IMR-90 (cell line): ENCODE measurements around the gene PLEKHA8. TPM values are rescaled to one million over a fixed set of nuclear protein-coding genes. Genes with fewer than 3 reads are reported as not detected.
A peak's percentile ranks its signal among the peaks of the same experiment; 100 is the strongest.

Experiments used
- ATAC-seq: fragments of 200-7000 bp; cut with Tn5 transposase; 2 replicates; pipeline ENCODE4 v1.9.1; 2020; ENCODE audit warnings: low read depth, mild to moderate bottlenecking, moderate library complexity
- BruUV-seq: library from RNA; stranded (reverse); fragments of 400-500 nt; replicated peaks from 2 replicates; lab custom pipeline; 2021; lab: Mats Ljungman, UMichigan
- CTCF ChIA-PET: fragments of 300-600 bp; formaldehyde crosslinking; extraction: SDS; loops from one replicate; lab custom pipeline; 2021; ENCODE audit warnings: antibody characterized with exemption; lab: Yijun Ruan, JAX
- POLR2A ChIA-PET: fragments of 300-600 bp; sonication (Branson Sonifier 250); formaldehyde crosslinking; loops from one replicate; lab custom pipeline; 2022; ENCODE audit warnings: antibody characterized with exemption; ENCODE audit not compliant: unreplicated experiment; lab: Charles Lee
- DNase-seq: peaks from one replicate; pipeline ENCODE4 v3.0.0; 2013
- H2AFZ ChIP-seq: replicated peaks from 2 replicates; pipeline ENCODE3; 2013; ENCODE audit warnings: low read length, mild to moderate bottlenecking; ENCODE audit not compliant: poor library complexity
- H2AK5ac ChIP-seq: 2 replicates; pipeline ENCODE4 v1.6.1; 2013; ENCODE audit warnings: low read depth, low read length, inconsistent platforms
- H2AK9ac ChIP-seq: replicated peaks from 2 replicates; pipeline ENCODE3; 2013; ENCODE audit warnings: mild to moderate bottlenecking, low read depth, low read length, moderate library complexity; ENCODE audit not compliant: poor library complexity
- H2BK120ac ChIP-seq: 2 replicates; pipeline ENCODE4 v1.6.1; 2013; ENCODE audit warnings: low read depth, low read length, inconsistent platforms
- H2BK15ac ChIP-seq: 3 replicates; pipeline ENCODE4 v1.6.1; 2013; ENCODE audit warnings: low read depth, low read length, inconsistent platforms
- H2BK20ac ChIP-seq: 2 replicates; pipeline ENCODE4 v1.6.1; 2013; ENCODE audit warnings: low read depth, mild to moderate bottlenecking, inconsistent platforms, low read length, moderate library complexity
- H2BK5ac ChIP-seq: 2 replicates; pipeline ENCODE4 v1.6.1; 2013; ENCODE audit warnings: mild to moderate bottlenecking, low read depth, low read length, inconsistent platforms; ENCODE audit not compliant: poor library complexity, severe bottlenecking
- H3K14ac ChIP-seq: replicated peaks from 2 replicates; pipeline ENCODE4 v1.6.1; 2013; ENCODE audit warnings: low read depth, low read length, inconsistent platforms
- H3K18ac ChIP-seq: 2 replicates; pipeline ENCODE4 v1.6.1; 2013; ENCODE audit warnings: low read depth, low read length, control low read depth
- H3K23ac ChIP-seq: 2 replicates; pipeline ENCODE4 v1.6.1; 2013; ENCODE audit warnings: low read depth, low read length, inconsistent platforms
- H3K27ac ChIP-seq: 2 replicates; pipeline ENCODE4 v1.5.1; 2013; ENCODE audit warnings: mild to moderate bottlenecking, control low read depth, low read length; ENCODE audit not compliant: insufficient read depth
- H3K27me3 ChIP-seq: 2 replicates; pipeline ENCODE4 v1.6.1; 2013; ENCODE audit warnings: low read length; ENCODE audit not compliant: control insufficient read depth, insufficient read depth
- H3K36me3 ChIP-seq: 2 replicates; pipeline ENCODE4 v1.6.1; 2013; ENCODE audit warnings: low read length, mixed read lengths; ENCODE audit not compliant: control insufficient read depth, insufficient read depth
- H3K4ac ChIP-seq: 2 replicates; pipeline ENCODE4 v1.6.1; 2013; ENCODE audit warnings: low read depth, low read length, inconsistent platforms
- H3K4me1 ChIP-seq: 2 replicates; pipeline ENCODE4 v1.6.1; 2013; ENCODE audit warnings: low read length, mixed read lengths; ENCODE audit not compliant: control insufficient read depth, insufficient read depth
- H3K4me2 ChIP-seq: 2 replicates; pipeline ENCODE4 v1.6.1; 2013; ENCODE audit warnings: low read depth, mild to moderate bottlenecking, control low read depth, low read length, moderate library complexity
- H3K4me3 ChIP-seq: 2 replicates; pipeline ENCODE4 v1.5.1; 2013; ENCODE audit warnings: low read depth, mild to moderate bottlenecking, control low read depth, low read length, moderate library complexity; ENCODE audit not compliant: insufficient read depth
- H3K56ac ChIP-seq: 2 replicates; pipeline ENCODE4 v1.6.1; 2013; ENCODE audit warnings: low read length, inconsistent platforms; ENCODE audit not compliant: insufficient read depth; ENCODE audit errors: extremely low read depth
- H3K79me1 ChIP-seq, 2 experiments: 2 replicates each; pipeline ENCODE4 v1.6.1; 2013; ENCODE audit warnings: low read length in 2 of 2, inconsistent platforms in 1 of 2, low read depth in 1 of 2
- H3K9ac ChIP-seq: 2 replicates; pipeline ENCODE4 v1.6.1; 2013; ENCODE audit warnings: low read depth, low read length, control low read depth
- H3K9me1 ChIP-seq: 2 replicates; pipeline ENCODE4 v1.6.1; 2013; ENCODE audit warnings: low read length, inconsistent platforms; ENCODE audit not compliant: insufficient read depth
- H3K9me3 ChIP-seq: 2 replicates; pipeline ENCODE4 v1.6.1; 2013; ENCODE audit warnings: low read length; ENCODE audit not compliant: control insufficient read depth, insufficient read depth
- H4K20me1 ChIP-seq: 2 replicates; pipeline ENCODE4 v1.6.1; 2013; ENCODE audit warnings: low read length, inconsistent platforms; ENCODE audit not compliant: insufficient read depth
- H4K5ac ChIP-seq: 2 replicates; pipeline ENCODE4 v1.6.1; 2013; ENCODE audit warnings: mild to moderate bottlenecking, low read depth, low read length, control low read depth
- H4K8ac ChIP-seq, 2 experiments: 2 replicates each; pipeline ENCODE4 v1.6.1; 2013; ENCODE audit warnings: low read depth in 2 of 2, low read length in 2 of 2, control low read depth in 1 of 2, inconsistent platforms in 1 of 2
- H4K91ac ChIP-seq: 2 replicates; pipeline ENCODE4 v1.6.1; 2013; ENCODE audit warnings: low read depth, low read length, inconsistent platforms; ENCODE audit not compliant: insufficient read depth
- CHD1 ChIP-seq: IDR thresholded peaks from 2 replicates; pipeline ENCODE4 v1.6.1; 2012; ENCODE audit warnings: low read depth, low read length, improper control_type of control experiment
- MAFK ChIP-seq: IDR thresholded peaks from 2 replicates; pipeline ENCODE4 v1.6.1; 2012; ENCODE audit warnings: low read depth, low read length, improper control_type of control experiment
- WGBS, 2 experiments: methylation state at CpG; one replicate each; pipeline versions ENCODE4 v1.1.5 to v1.1.7; 2013; ENCODE audit warnings: missing lambda C conversion rate in 2 of 2; ENCODE audit not compliant: insufficient read length in 1 of 2; ENCODE audit errors: extremely low coverage in 2 of 2; 5-methylcytosine and 5-hydroxymethylcytosine counted together
- dilution Hi-C: fragments of 300-500 bp; cut with HindIII; formaldehyde crosslinking; loops from one replicate; pipeline ENCODE4 v1.14.3; 2018; ENCODE audit warnings: low sequenced_read_pairs; ENCODE audit not compliant: unreplicated experiment
- in situ Hi-C: fragments of 300-500 bp; cut with MboI; formaldehyde crosslinking; loops from 3 replicates; pipeline ENCODE4 v1.14.3; 2019; ENCODE audit warnings: low sequenced_read_pairs, inconsistent platforms, mixed read lengths
- intact Hi-C: fragments of 100-400 bp; cut with micrococcal nuclease; formaldehyde crosslinking; loops from 2 replicates; pipeline ENCODE4 v1.10.0; 2022
- polyA plus RNA-seq, 3 experiments: library from polyadenylated mRNA; depleted of rRNA; stranded (reverse); fragments of >200 nt; gene quantifications; 2 replicates each; pipeline ENCODE4 v1.2.3, GENCODE V29; 2012; ENCODE audit warnings: low replicate concordance in 1 of 3
- total RNA-seq: library from RNA; depleted of rRNA; stranded (reverse); fragments of >200 nt; gene quantifications from 2 replicates; pipeline ENCODE4 v1.2.3, GENCODE V29; 2012

Gene PLEKHA8
- total and polyA plus RNA-seq, 2 of the 4 experiments (the other 2 are of a cell fraction): 3.6 to 9.7 TPM

GRCh38 chr7:30112103-30112713 is 84.0 kb downstream of the PLEKHA8 start:
- POLR2A ChIA-PET: no interaction called here
- no CpG with 5 or more reads among the region's 5 CpGs for WGBS, 2 experiments
- BruUV-seq: no TSS peak
- Histone ChIP-seq H3K4ac (no peak overlapping the region), H2BK15ac (no peak overlapping the region), H2BK20ac (no peak overlapping the region), H2BK5ac (no peak overlapping the region), H4K91ac (no peak overlapping the region), H3K36me3 (no peaks in the 10 kb centered on the region), H3K18ac (no peak overlapping the region), H4K8ac (no peak overlapping the region), H3K56ac (no peak overlapping the region), H3K4me1 (no peaks in the 10 kb centered on the region), H2AFZ (no peak overlapping the region), H3K4me3 (no peak overlapping the region), H4K5ac (no peak overlapping the region), H2BK120ac (no peak overlapping the region), H3K9me1 (no peaks in the 10 kb centered on the region), H3K4me2 (no peak overlapping the region), H3K79me1 (no peaks in the 10 kb centered on the region), H3K14ac (no peak overlapping the region), H3K9ac (no peak overlapping the region), H3K27me3 (no peaks in the 10 kb centered on the region), H2AK9ac (no peak overlapping the region), H2AK5ac (no peak overlapping the region), H3K9me3 (no peaks in the 10 kb centered on the region; the same call in 1 of the 2 replicates), H3K23ac (no peak overlapping the region), H4K20me1 (no peaks in the 10 kb centered on the region), H3K27ac (no peak overlapping the region)
- intact Hi-C loops: no loop called here
- no peak for ATAC-seq
- dilution Hi-C loops: no loop called here
- in situ Hi-C loops: no loop called here
- CTCF ChIA-PET: no interaction called here
- no peak for DNase-seq
- peak; percentile 99 for TF ChIP-seq MAFK
- TF ChIP-seq CHD1: no peak
